Calu3 (cell line): ENCODE results near the gene TEDC1. TPM values are rescaled to one million over a fixed set of nuclear protein-coding genes. Genes with fewer than 3 reads are reported as not detected.
A peak's percentile ranks its signal among the peaks of the same experiment; 100 is the strongest.

Experiments used
- BruUV-seq: library from RNA; stranded (reverse); fragments of 400-500 nt; replicated peaks from 2 replicates; lab custom pipeline; 2021; lab: Mats Ljungman, UMichigan
- CTCF ChIA-PET: fragments of 300-600 bp; sonication (Branson Sonifier 250); formaldehyde crosslinking; loops from one replicate; lab custom pipeline; 2022; ENCODE audit warnings: antibody characterized with exemption; lab: Charles Lee
- DNase-seq: peaks from one replicate; pipeline ENCODE4 v3.0.0; 2022
- H3K27ac Mint-ChIP-seq: one replicate; pipeline ENCODE4 v1.8.0; 2022; ENCODE audit warnings: mixed read lengths; ENCODE audit not compliant: unreplicated experiment
- H3K27me3 Mint-ChIP-seq: one replicate; pipeline ENCODE4 v1.8.0; 2022; ENCODE audit warnings: mixed read lengths; ENCODE audit not compliant: unreplicated experiment
- H3K36me3 Mint-ChIP-seq: one replicate; pipeline ENCODE4 v1.8.0; 2022; ENCODE audit warnings: mild to moderate bottlenecking, moderate library complexity, mixed read lengths; ENCODE audit not compliant: insufficient read depth, unreplicated experiment
- H3K4me1 Mint-ChIP-seq: one replicate; pipeline ENCODE4 v1.8.0; 2022; ENCODE audit warnings: mild to moderate bottlenecking, low read depth, mixed read lengths; ENCODE audit not compliant: unreplicated experiment
- H3K4me3 Mint-ChIP-seq: one replicate; pipeline ENCODE4 v1.8.0; 2022; ENCODE audit warnings: mild to moderate bottlenecking, low read depth, moderate library complexity, mixed read lengths; ENCODE audit not compliant: unreplicated experiment
- H3K9me3 Mint-ChIP-seq: one replicate; pipeline ENCODE4 v1.8.0; 2022; ENCODE audit warnings: low read depth, mixed read lengths; ENCODE audit not compliant: unreplicated experiment
- CTCF ChIP-seq: fragments of 200-600 bp; IDR thresholded peaks from one replicate; pipeline ENCODE4 v1.8.0; 2022; ENCODE audit warnings: antibody characterized with exemption; ENCODE audit not compliant: unreplicated experiment
- intact Hi-C: fragments of 100-400 bp; cut with micrococcal nuclease; formaldehyde crosslinking; loops from one replicate; pipeline ENCODE4 v1.10.0; 2022; ENCODE audit not compliant: unreplicated experiment
- total RNA-seq: library from RNA; stranded (reverse); gene quantifications from 2 replicates; pipeline ENCODE4 v1.2.3, GENCODE V29; 2022

Gene TEDC1
- total RNA-seq, 1 experiment from 2014 or later = 33.7 TPM

GRCh38 chr14:105469456-105470349, 21.3 kb upstream of the TEDC1 start:
- no TSS peak for BruUV-seq
- intact Hi-C loops = no loop called here
- no peak for TF ChIP-seq CTCF
- Mint-ChIP-seq H3K36me3 (peaks cover 35% of the 10 kb centered on the region), H3K9me3 (no peaks in the 10 kb centered on the region), H3K4me3 (no peak overlapping the region), H3K27ac (no peak overlapping the region), H3K4me1 (peaks cover 7% of the 10 kb centered on the region), H3K27me3 (no peaks in the 10 kb centered on the region)
- no peak for DNase-seq
- CTCF ChIA-PET = no interaction called here

GRCh38 chr14:105470350-105471296, 20.4 kb upstream of the TEDC1 start:
- no peak overlapping the region for H3K27ac Mint-ChIP-seq
- H3K4me3 Mint-ChIP-seq = no peak overlapping the region
- BruUV-seq = no TSS peak
- no peaks in the 10 kb centered on the region for H3K9me3 Mint-ChIP-seq
- TF ChIP-seq CTCF = peak; percentile 4
- intact Hi-C loops = no loop called here
- H3K27me3 Mint-ChIP-seq = no peaks in the 10 kb centered on the region
- no peak for DNase-seq
- H3K36me3 Mint-ChIP-seq = peaks cover 40% of the 10 kb centered on the region
- CTCF ChIA-PET = interaction anchor here (0.5 kb wide), 1 partner anchor 58 kb away, joined by 3 read pairs; no protein-coding TSS in a partner anchor
- H3K4me1 Mint-ChIP-seq = peaks cover 7% of the 10 kb centered on the region

GRCh38 chr14:105471297-105471821, 19.7 kb upstream of the TEDC1 start:
- intact Hi-C loops = no loop called here
- CTCF ChIA-PET = interaction anchor here (0.5 to 1.2 kb wide), 4 partner anchors 18 to 101 kb away, joined by 3 read pairs; no protein-coding TSS in a partner anchor
- H3K27me3 Mint-ChIP-seq = no peaks in the 10 kb centered on the region
- no peak for TF ChIP-seq CTCF
- peaks cover 7% of the 10 kb centered on the region for H3K4me1 Mint-ChIP-seq
- no peak for DNase-seq
- H3K9me3 Mint-ChIP-seq = no peaks in the 10 kb centered on the region
- no peak overlapping the region for H3K27ac Mint-ChIP-seq
- BruUV-seq = no TSS peak
- peaks cover 48% of the 10 kb centered on the region for H3K36me3 Mint-ChIP-seq
- H3K4me3 Mint-ChIP-seq = no peak overlapping the region
